ENCODE data around the gene UBE3C. TPM values are rescaled to one million over a fixed set of nuclear protein-coding genes. Genes with fewer than 3 reads are reported as not detected.

The UBE3C gene
- total and polyA plus RNA-seq, 2 of the 13 experiments (the other 11 are each of a cell fraction or from before 2014, with no cell fraction given) = 27.0 to 48.2 TPM

GRCh38 chr7:157278791-157279724, 140.3 kb downstream of the UBE3C start (continued):
- TF ChIP-seq ZNF670 (CRISPR knock-in tag; IDR thresholded peaks at IDR 0.05; ENCODE audit: borderline replicate concordance) = no peak
- TF ChIP-seq ZNF10 (CRISPR knock-in tag; IDR thresholded peaks at IDR 0.05; ENCODE audit: borderline replicate concordance, low read depth) = no peak
- no peak for TF ChIP-seq ZNF775 (CRISPR knock-in tag; IDR thresholded peaks at IDR 0.05; ENCODE audit: borderline replicate concordance)
- no peak for TF ChIP-seq GLMP (CRISPR knock-in tag; IDR thresholded peaks at IDR 0.05; ENCODE audit: borderline replicate concordance)
- TF ChIP-seq ZSCAN31 (CRISPR knock-in tag; IDR thresholded peaks at IDR 0.05; ENCODE audit: low read depth) = no peak
- TF ChIP-seq ZNF414 (CRISPR knock-in tag; IDR thresholded peaks at IDR 0.05) = no peak
- TF ChIP-seq PBX2 (CRISPR knock-in tag; IDR thresholded peaks at IDR 0.05) = no peak
- no peak for TF ChIP-seq ATF1 (CRISPR knock-in tag; IDR thresholded peaks at IDR 0.05)
- TF ChIP-seq NR3C1 (CRISPR knock-in tag; IDR thresholded peaks at IDR 0.05) = no peak
- TF ChIP-seq ZSCAN29 (CRISPR knock-in tag; conservative IDR thresholded peaks at IDR 0.05) = no peak
- no peak for TF ChIP-seq HMGXB3 (CRISPR knock-in tag; IDR thresholded peaks at IDR 0.05; ENCODE audit: borderline replicate concordance)
- no peak for TF ChIP-seq FUBP1 (CRISPR knock-in tag; IDR thresholded peaks at IDR 0.05; ENCODE audit: borderline replicate concordance)
- TF ChIP-seq ARID5B (CRISPR knock-in tag; IDR thresholded peaks at IDR 0.05) = no peak; the same call in 1 of the 2 replicates
- no peak for TF ChIP-seq GATA4 (IDR thresholded peaks at IDR 0.05; ENCODE audit: borderline replicate concordance, low read depth)

Data from HepG2 (cell line).